K562 (cell line): ENCODE results near the gene LBP. TPM values are rescaled to one million over a fixed set of nuclear protein-coding genes. Genes with fewer than 3 reads are reported as not detected.
A peak's percentile ranks its signal among the peaks of the same experiment; 100 is the strongest.

Source experiments
- ATAC-seq: fragments of 200-7000 bp; cut with Tn5 transposase; 3 replicates; pipeline ENCODE4 v1.9.1; 2020; ENCODE audit warnings: moderate library complexity
- BruUV-seq: library from RNA; stranded (reverse); fragments of 400-500 nt; replicated peaks from 2 replicates; lab custom pipeline; 2021; lab: Mats Ljungman, UMichigan
- CTCF ChIA-PET: fragments of 300-600 bp; formaldehyde crosslinking; extraction: SDS; loops from one replicate; lab custom pipeline; 2021; ENCODE audit warnings: low intra/inter-chr PET ratio; lab: Yijun Ruan, JAX
- POLR2A ChIA-PET: fragments of 300-600, 350-650 bp; sonication (Branson Sonifier 250); formaldehyde crosslinking; extraction: SDS; loops from one replicate; lab custom pipeline; 2021; ENCODE audit warnings: antibody characterized with exemption, inconsistent platforms; lab: Yijun Ruan, JAX
- DNase-seq, 4 experiments: peaks; one replicate each; pipeline versions ENCODE4 v3.0.0 to v3.0.0-alpha.2; 2011 to 2018; ENCODE audit warnings: low spot score in 3 of 4, mixed read lengths in 3 of 4; ENCODE audit errors: extremely low read depth in 1 of 4
- FAIRE-seq: peaks from 2 replicates; lab custom pipeline; 2011; peaks lifted over from hg19 to GRCh38; lab: Jason Lieb, UNC
- H2AFZ ChIP-seq: 2 replicates; pipeline ENCODE4 v1.6.0; 2011; ENCODE audit warnings: low read depth, low read length, control low read depth, inconsistent platforms
- H3K27ac ChIP-seq: fragments of 200-600 bp; 3 replicates; pipeline ENCODE4 v1.8.0; 2011; ENCODE audit warnings: low read depth, mild to moderate bottlenecking, control low read depth, inconsistent platforms, low read length, moderate library complexity, mixed read lengths; ENCODE audit errors: extremely low read depth
- H3K27me3 ChIP-seq, 2 experiments: fragments of 300-600 bp in 1 of 2; 2 replicates in 1 of 2; 3 replicates in 1 of 2; pipeline versions ENCODE4 v1.6.0 to v1.8.0; 2011; ENCODE audit warnings: inconsistent platforms in 2 of 2, low read length in 2 of 2, mild to moderate bottlenecking in 1 of 2, mixed read lengths in 1 of 2, moderate library complexity in 1 of 2; ENCODE audit not compliant: control insufficient read depth in 2 of 2, insufficient read depth in 2 of 2
- H3K36me3 ChIP-seq: fragments of 300-600 bp; 3 replicates; pipeline ENCODE4 v1.8.0; 2011; ENCODE audit warnings: mild to moderate bottlenecking, low read length, inconsistent platforms; ENCODE audit not compliant: control insufficient read depth, insufficient read depth
- H3K4me1 ChIP-seq, 2 experiments: fragments of 200-600 bp in 1 of 2; replicated peaks in 1 of 2; 2 replicates in 1 of 2; 3 replicates in 1 of 2; pipeline versions ENCODE4 v1.5.1 to v1.8.0; 2011; ENCODE audit warnings: inconsistent platforms in 2 of 2, low read length in 2 of 2, mild to moderate bottlenecking in 1 of 2, mixed read lengths in 1 of 2, moderate library complexity in 1 of 2; ENCODE audit not compliant: control insufficient read depth in 2 of 2, insufficient read depth in 2 of 2
- H3K4me2 ChIP-seq: 2 replicates; pipeline ENCODE4 v1.6.1; 2011; ENCODE audit warnings: low read length, control low read depth, inconsistent platforms, mixed read lengths; ENCODE audit not compliant: insufficient read depth
- H3K4me3 ChIP-seq: fragments of 200-600 bp; sonication (generic), shearing (Covaris generic); 2 replicates; pipeline ENCODE4 v1.5.1; 2016; ENCODE audit warnings: control low read depth, inconsistent platforms
- H3K79me2 ChIP-seq: fragments of 200-600 bp; 3 replicates; pipeline ENCODE4 v1.8.0; 2011; ENCODE audit warnings: low read length, inconsistent platforms; ENCODE audit not compliant: control insufficient read depth, insufficient read depth
- H3K9ac ChIP-seq, 2 experiments: 2 replicates each; pipeline versions ENCODE4 v1.6.0 to v1.6.1; 2011; ENCODE audit warnings: low read depth in 2 of 2, low read length in 2 of 2, control low read depth in 1 of 2, inconsistent platforms in 1 of 2, mild to moderate bottlenecking in 1 of 2, mixed read lengths in 1 of 2; ENCODE audit not compliant: insufficient read depth in 1 of 2
- H3K9me1 ChIP-seq: one replicate; pipeline ENCODE4 v1.6.0; 2011; ENCODE audit warnings: inconsistent platforms, mild to moderate bottlenecking, low read length, moderate library complexity; ENCODE audit not compliant: control insufficient read depth, insufficient read depth
- H3K9me3 ChIP-seq: replicated peaks from 2 replicates; pipeline ENCODE4 v1.5.1; 2011; ENCODE audit warnings: low read depth, low read length, inconsistent platforms; ENCODE audit not compliant: control insufficient read depth, insufficient read depth
- H4K20me1 ChIP-seq: replicated peaks from 2 replicates; pipeline ENCODE4 v1.6.1; 2011; ENCODE audit warnings: low read length, inconsistent platforms, mixed read lengths; ENCODE audit not compliant: control insufficient read depth, insufficient read depth
- GTF2A2 ChIP-seq: IDR thresholded peaks from 2 replicates; pipeline ENCODE4 v1.6.1; 2016; ENCODE audit warnings: mild to moderate bottlenecking, missing genetic modification characterization, missing compliant biosample characterization
- HDAC3 ChIP-seq: fragments of 450-650 bp; IDR thresholded peaks from 2 replicates; pipeline ENCODE4 v1.6.1; 2018; ENCODE audit warnings: borderline replicate concordance, mild to moderate bottlenecking, moderate library complexity; ENCODE audit not compliant: partially characterized antibody
- HMG20B ChIP-seq: fragments of 250-450 bp; sonication (Bioruptor Pico); IDR thresholded peaks from 2 replicates; pipeline ENCODE4 v1.5.0; 2021; ENCODE audit warnings: mild to moderate bottlenecking
- HNRNPUL1 ChIP-seq: fragments of 200-400 bp; formaldehyde crosslinking; IDR thresholded peaks from 2 replicates; pipeline ENCODE4 v1.6.1; 2017; ENCODE audit warnings: low read length
- KLF1 ChIP-seq: fragments of 450-650 bp; IDR thresholded peaks from 2 replicates; pipeline ENCODE4 v1.6.1; 2016; ENCODE audit warnings: missing genetic modification characterization, missing compliant biosample characterization
- POLR3A ChIP-seq: IDR thresholded peaks from 2 replicates; pipeline ENCODE4 v1.6.1; 2011; ENCODE audit warnings: borderline replicate concordance, mild to moderate bottlenecking, moderate library complexity; ENCODE audit not compliant: insufficient read length, insufficient read depth; ENCODE audit errors: extremely low read depth
- RB1 ChIP-seq: fragments of 450-650 bp; IDR thresholded peaks from 2 replicates; pipeline ENCODE4 v1.6.1; 2017; ENCODE audit warnings: low read depth, mild to moderate bottlenecking
- RBM15 ChIP-seq: fragments of 200-400 bp; formaldehyde crosslinking; IDR thresholded peaks from 2 replicates; pipeline ENCODE4 v1.6.1; 2018; ENCODE audit warnings: mild to moderate bottlenecking, low read length, moderate library complexity; ENCODE audit not compliant: insufficient read depth
- STAG1 ChIP-seq: sonication (generic); formaldehyde crosslinking; IDR thresholded peaks from 2 replicates; pipeline ENCODE4 v1.5.0; 2020; ENCODE audit warnings: missing genetic modification reagents, borderline replicate concordance
- TSC22D4 ChIP-seq: fragments of 450-650 bp; IDR thresholded peaks from 2 replicates; pipeline ENCODE4 v1.6.1; 2016; ENCODE audit warnings: missing genetic modification characterization, missing biosample characterization, control low read depth
- whole genome bisulfite sequencing: fragments of 100-300 bp; shearing (Covaris generic); methylation state at CpG from one replicate; pipeline ENCODE4 v1.1.6; 2016; ENCODE audit warnings: low coverage, mixed read lengths; ENCODE audit not compliant: insufficient coverage; ENCODE audit errors: missing lambda C conversion rate; 5-methylcytosine and 5-hydroxymethylcytosine counted together
- in situ Hi-C: fragments of 300-500 bp; cut with MboI; formaldehyde crosslinking; loops from 4 replicates; pipeline ENCODE4 v1.15.0; 2018; ENCODE audit warnings: inconsistent platforms, mixed read lengths
- intact Hi-C: fragments of 100-400 bp; cut with micrococcal nuclease; formaldehyde crosslinking; loops from 2 replicates; pipeline ENCODE4 v1.14.2; 2022
- polyA plus RNA-seq, 8 experiments: library from polyadenylated mRNA; depleted of rRNA in 4 of 8; stranded (reverse) in 5 of 8; unstranded in 3 of 8; fragments of >200 nt; fragmentation: Nextera tagmentation in 2 of 8; fragmentation: Illumina TruSeq in 1 of 8; extraction: Ambion mirVana in 2 of 8; extraction: Trizol in 1 of 8; gene quantifications; 2 replicates each; pipeline versions ENCODE4 v1.2.1 to v1.2.3, GENCODE V29; 2011 to 2014; ENCODE audit warnings: inconsistent platforms in 1 of 8, missing spikeins in 1 of 8
- total RNA-seq, 7 experiments: library from RNA; depleted of rRNA in 6 of 7; stranded (reverse); fragments of >200 nt in 6 of 7; fragmentation: Illumina TruSeq in 2 of 7; extraction: Trizol in 2 of 7; gene quantifications; 2 replicates each; pipeline versions ENCODE4 v1.2.1 to v1.2.3, GENCODE V29; 2011 to 2021; ENCODE audit warnings: low replicate concordance in 1 of 7
- TF ChIP-seq, protein P1 (sequence below): fragments of 250-450 bp; sonication (Bioruptor Pico); IDR thresholded peaks from 2 replicates; pipeline ENCODE4 v1.4.0; 2020; ENCODE audit warnings: mild to moderate bottlenecking, moderate library complexity
- TF ChIP-seq, protein P2 (sequence below): fragments of 250-450 bp; sonication (Bioruptor Pico); IDR thresholded peaks from 2 replicates; pipeline ENCODE4 v1.4.0; 2020
- TF ChIP-seq, protein P3 (sequence below), 2 experiments: fragments of 450-650 bp in 1 of 2; sonication (generic) in 1 of 2; formaldehyde crosslinking; conservative IDR thresholded peaks; 2 replicates each; pipeline versions ENCODE4 v1.4.0 to v1.8.1; 2020 to 2022; ENCODE audit warnings: mild to moderate bottlenecking in 1 of 2, missing genetic modification reagents in 1 of 2

LBP gene
- total and polyA plus RNA-seq, 9 of the 15 experiments (the other 6 are each of a cell fraction or from before 2014, with no cell fraction given) = 0.06 to 0.31 (median 0.09) TPM; not detected in 3

DNA sequence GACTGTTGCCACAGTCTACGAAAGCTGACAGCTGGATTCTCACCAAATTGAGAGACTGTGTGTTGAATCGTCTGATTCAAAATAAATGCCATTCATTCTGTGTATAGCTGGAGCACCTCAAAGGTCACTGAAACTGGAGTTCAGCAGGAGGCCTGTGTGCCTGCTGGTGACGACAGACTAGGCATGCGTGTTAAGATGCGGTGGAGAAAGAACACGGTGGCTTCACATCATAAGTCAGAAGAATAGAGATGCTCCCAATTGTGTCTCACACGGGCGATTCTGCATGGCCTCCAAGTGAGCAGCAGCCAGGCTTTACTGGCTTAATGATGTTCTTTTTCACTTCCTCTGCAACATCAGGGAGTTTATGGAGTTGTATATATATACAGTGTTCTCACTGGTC lies 56.5 kb downstream of the LBP start:
- CTCF ChIA-PET = no interaction called here
- no TSS peak for BruUV-seq
- Histone ChIP-seq H3K79me2 (no peaks in the 10 kb centered on the region), H3K9me1 (no peaks in the 10 kb centered on the region), H2AFZ (peak overlapping the region; percentile 55; the same call in 1 of the 2 replicates), H3K9ac (no peak overlapping the region), H3K4me1 (no peaks in the 10 kb centered on the region), H4K20me1 (no peaks in the 10 kb centered on the region), H3K27ac (no peak overlapping the region), H3K4me2 (no peak overlapping the region), H3K27me3 (no peaks in the 10 kb centered on the region; a peak in 1 of 5 replicates), H3K4me3 (no peak overlapping the region), H3K9me3 (peaks cover 2% of the 10 kb centered on the region; the same call in 1 of the 2 replicates), H3K36me3 (no peaks in the 10 kb centered on the region)
- DNase-seq = no peak
- WGBS = 30% methylated on average over 8 of the region's 8 CpGs
- intact Hi-C loops (no loop called here), in situ Hi-C loops (no loop called here)
- POLR2A ChIA-PET = interaction anchor here (1.3 kb wide), 1 partner anchor 14 kb away, joined by 4 read pairs; no protein-coding TSS in a partner anchor
- FAIRE-seq = no peak
- no peak for ATAC-seq
- TF ChIP-seq RB1 (no peak), GTF2A2 (tag) (no peak), RBM15 (no peak), POLR3A (no peak), KLF1 (tag) (no peak), HMG20B (CRISPR knock-in tag) (no peak), HNRNPUL1 (no peak), STAG1 (CRISPR knock-in tag) (no peak), TSC22D4 (no peak), HDAC3 (no peak)
- TF ChIP-seq, protein P1, sequence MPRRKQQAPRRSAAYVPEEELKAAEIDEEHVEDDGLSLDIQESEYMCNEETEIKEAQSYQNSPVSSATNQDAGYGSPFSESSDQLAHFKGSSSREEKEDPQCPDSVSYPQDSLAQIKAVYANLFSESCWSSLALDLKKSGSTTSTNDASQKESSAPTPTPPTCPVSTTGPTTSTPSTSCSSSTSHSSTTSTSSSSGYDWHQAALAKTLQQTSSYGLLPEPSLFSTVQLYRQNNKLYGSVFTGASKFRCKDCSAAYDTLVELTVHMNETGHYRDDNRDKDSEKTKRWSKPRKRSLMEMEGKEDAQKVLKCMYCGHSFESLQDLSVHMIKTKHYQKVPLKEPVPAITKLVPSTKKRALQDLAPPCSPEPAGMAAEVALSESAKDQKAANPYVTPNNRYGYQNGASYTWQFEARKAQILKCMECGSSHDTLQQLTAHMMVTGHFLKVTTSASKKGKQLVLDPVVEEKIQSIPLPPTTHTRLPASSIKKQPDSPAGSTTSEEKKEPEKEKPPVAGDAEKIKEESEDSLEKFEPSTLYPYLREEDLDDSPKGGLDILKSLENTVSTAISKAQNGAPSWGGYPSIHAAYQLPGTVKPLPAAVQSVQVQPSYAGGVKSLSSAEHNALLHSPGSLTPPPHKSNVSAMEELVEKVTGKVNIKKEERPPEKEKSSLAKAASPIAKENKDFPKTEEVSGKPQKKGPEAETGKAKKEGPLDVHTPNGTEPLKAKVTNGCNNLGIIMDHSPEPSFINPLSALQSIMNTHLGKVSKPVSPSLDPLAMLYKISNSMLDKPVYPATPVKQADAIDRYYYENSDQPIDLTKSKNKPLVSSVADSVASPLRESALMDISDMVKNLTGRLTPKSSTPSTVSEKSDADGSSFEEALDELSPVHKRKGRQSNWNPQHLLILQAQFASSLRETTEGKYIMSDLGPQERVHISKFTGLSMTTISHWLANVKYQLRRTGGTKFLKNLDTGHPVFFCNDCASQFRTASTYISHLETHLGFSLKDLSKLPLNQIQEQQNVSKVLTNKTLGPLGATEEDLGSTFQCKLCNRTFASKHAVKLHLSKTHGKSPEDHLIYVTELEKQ (CRISPR knock-in tag) = no peak
- TF ChIP-seq, protein P2, sequence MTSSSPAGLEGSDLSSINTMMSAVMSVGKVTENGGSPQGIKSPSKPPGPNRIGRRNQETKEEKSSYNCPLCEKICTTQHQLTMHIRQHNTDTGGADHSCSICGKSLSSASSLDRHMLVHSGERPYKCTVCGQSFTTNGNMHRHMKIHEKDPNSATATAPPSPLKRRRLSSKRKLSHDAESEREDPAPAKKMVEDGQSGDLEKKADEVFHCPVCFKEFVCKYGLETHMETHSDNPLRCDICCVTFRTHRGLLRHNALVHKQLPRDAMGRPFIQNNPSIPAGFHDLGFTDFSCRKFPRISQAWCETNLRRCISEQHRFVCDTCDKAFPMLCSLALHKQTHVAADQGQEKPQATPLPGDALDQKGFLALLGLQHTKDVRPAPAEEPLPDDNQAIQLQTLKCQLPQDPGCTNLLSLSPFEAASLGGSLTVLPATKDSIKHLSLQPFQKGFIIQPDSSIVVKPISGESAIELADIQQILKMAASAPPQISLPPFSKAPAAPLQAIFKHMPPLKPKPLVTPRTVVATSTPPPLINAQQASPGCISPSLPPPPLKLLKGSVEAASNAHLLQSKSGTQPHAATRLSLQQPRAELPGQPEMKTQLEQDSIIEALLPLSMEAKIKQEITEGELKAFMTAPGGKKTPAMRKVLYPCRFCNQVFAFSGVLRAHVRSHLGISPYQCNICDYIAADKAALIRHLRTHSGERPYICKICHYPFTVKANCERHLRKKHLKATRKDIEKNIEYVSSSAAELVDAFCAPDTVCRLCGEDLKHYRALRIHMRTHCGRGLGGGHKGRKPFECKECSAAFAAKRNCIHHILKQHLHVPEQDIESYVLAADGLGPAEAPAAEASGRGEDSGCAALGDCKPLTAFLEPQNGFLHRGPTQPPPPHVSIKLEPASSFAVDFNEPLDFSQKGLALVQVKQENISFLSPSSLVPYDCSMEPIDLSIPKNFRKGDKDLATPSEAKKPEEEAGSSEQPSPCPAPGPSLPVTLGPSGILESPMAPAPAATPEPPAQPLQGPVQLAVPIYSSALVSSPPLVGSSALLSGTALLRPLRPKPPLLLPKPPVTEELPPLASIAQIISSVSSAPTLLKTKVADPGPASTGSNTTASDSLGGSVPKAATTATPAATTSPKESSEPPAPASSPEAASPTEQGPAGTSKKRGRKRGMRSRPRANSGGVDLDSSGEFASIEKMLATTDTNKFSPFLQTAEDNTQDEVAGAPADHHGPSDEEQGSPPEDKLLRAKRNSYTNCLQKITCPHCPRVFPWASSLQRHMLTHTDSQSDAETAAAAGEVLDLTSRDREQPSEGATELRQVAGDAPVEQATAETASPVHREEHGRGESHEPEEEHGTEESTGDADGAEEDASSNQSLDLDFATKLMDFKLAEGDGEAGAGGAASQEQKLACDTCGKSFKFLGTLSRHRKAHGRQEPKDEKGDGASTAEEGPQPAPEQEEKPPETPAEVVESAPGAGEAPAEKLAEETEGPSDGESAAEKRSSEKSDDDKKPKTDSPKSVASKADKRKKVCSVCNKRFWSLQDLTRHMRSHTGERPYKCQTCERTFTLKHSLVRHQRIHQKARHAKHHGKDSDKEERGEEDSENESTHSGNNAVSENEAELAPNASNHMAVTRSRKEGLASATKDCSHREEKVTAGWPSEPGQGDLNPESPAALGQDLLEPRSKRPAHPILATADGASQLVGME = no peak
- TF ChIP-seq, protein P3, sequence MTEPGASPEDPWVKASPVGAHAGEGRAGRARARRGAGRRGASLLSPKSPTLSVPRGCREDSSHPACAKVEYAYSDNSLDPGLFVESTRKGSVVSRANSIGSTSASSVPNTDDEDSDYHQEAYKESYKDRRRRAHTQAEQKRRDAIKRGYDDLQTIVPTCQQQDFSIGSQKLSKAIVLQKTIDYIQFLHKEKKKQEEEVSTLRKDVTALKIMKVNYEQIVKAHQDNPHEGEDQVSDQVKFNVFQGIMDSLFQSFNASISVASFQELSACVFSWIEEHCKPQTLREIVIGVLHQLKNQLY (CRISPR knock-in tag; conservative IDR thresholded peaks at IDR 0.05) = no peak
